H9 (cell line): ENCODE measurements around the gene PACS1. TPM values are rescaled to one million over a fixed set of nuclear protein-coding genes. Genes with fewer than 3 reads are reported as not detected.

ENCODE experiments used
- DNase-seq: peaks from one replicate; pipeline ENCODE4 v3.0.0-alpha.2; 2017
- H2AFZ ChIP-seq: one replicate; pipeline ENCODE4 v1.6.1; 2013; ENCODE audit warnings: mild to moderate bottlenecking, low read length, control low read depth, moderate library complexity
- H2AK5ac ChIP-seq: 2 replicates; pipeline ENCODE4 v1.6.1; 2013; ENCODE audit warnings: low read length, control low read depth, mixed read lengths; ENCODE audit not compliant: insufficient read length
- H2BK120ac ChIP-seq: one replicate; pipeline ENCODE4 v1.6.1; 2013; ENCODE audit warnings: low read depth, mild to moderate bottlenecking, low read length, control low read depth, inconsistent platforms; ENCODE audit not compliant: poor library complexity, severe bottlenecking
- H2BK12ac ChIP-seq: 2 replicates; pipeline ENCODE4 v1.6.1; 2013; ENCODE audit warnings: low read length, control low read depth, mixed read lengths, low read depth; ENCODE audit not compliant: insufficient read length
- H2BK15ac ChIP-seq: 2 replicates; pipeline ENCODE4 v1.6.1; 2013; ENCODE audit warnings: low read depth, low read length, control low read depth
- H2BK20ac ChIP-seq: one replicate; pipeline ENCODE4 v1.6.1; 2013; ENCODE audit warnings: low read depth, mild to moderate bottlenecking, low read length, control low read depth, inconsistent platforms; ENCODE audit not compliant: poor library complexity, severe bottlenecking
- H2BK5ac ChIP-seq: 2 replicates; pipeline ENCODE4 v1.6.1; 2013; ENCODE audit warnings: low read length, control low read depth, mixed read lengths; ENCODE audit not compliant: insufficient read length
- H3K14ac ChIP-seq: 2 replicates; pipeline ENCODE4 v1.6.1; 2013; ENCODE audit warnings: low read length, control low read depth; ENCODE audit not compliant: insufficient read depth
- H3K18ac ChIP-seq: 2 replicates; pipeline ENCODE4 v1.6.1; 2013; ENCODE audit warnings: low read depth, mild to moderate bottlenecking, mixed read lengths, low read length, control low read depth; ENCODE audit not compliant: insufficient read length
- H3K23ac ChIP-seq: 2 replicates; pipeline ENCODE4 v1.6.1; 2013; ENCODE audit warnings: low read length, control low read depth, mixed read lengths, low read depth; ENCODE audit not compliant: insufficient read length
- H3K23me2 ChIP-seq: 2 replicates; pipeline ENCODE4 v1.6.1; 2013; ENCODE audit warnings: low read depth, mild to moderate bottlenecking, mixed read lengths, low read length, control low read depth; ENCODE audit not compliant: insufficient read length, poor library complexity, severe bottlenecking
- H3K27ac ChIP-seq: 2 replicates; pipeline ENCODE4 v1.5.1; 2013; ENCODE audit warnings: low read length, control low read depth, mixed read lengths, low read depth; ENCODE audit not compliant: insufficient read length
- H3K27me3 ChIP-seq: 2 replicates; pipeline ENCODE4 v1.6.1; 2013; ENCODE audit warnings: low read length, control low read depth, inconsistent platforms; ENCODE audit not compliant: insufficient read depth
- H3K4ac ChIP-seq: 2 replicates; pipeline ENCODE4 v1.6.1; 2013; ENCODE audit warnings: low read depth, mild to moderate bottlenecking, control low read depth, inconsistent platforms, low read length, moderate library complexity
- H3K4me1 ChIP-seq: 2 replicates; pipeline ENCODE4 v1.6.1; 2013; ENCODE audit warnings: low read length, control low read depth, inconsistent platforms; ENCODE audit not compliant: insufficient read depth
- H3K4me2 ChIP-seq: 2 replicates; pipeline ENCODE4 v1.6.1; 2013; ENCODE audit warnings: low read length, control low read depth, mixed read lengths; ENCODE audit not compliant: insufficient read length, insufficient read depth
- H3K56ac ChIP-seq: 2 replicates; pipeline ENCODE4 v1.6.1; 2013; ENCODE audit warnings: low read depth, mild to moderate bottlenecking, mixed read lengths, low read length, control low read depth; ENCODE audit not compliant: insufficient read length
- H3K79me1 ChIP-seq: 2 replicates; pipeline ENCODE4 v1.6.1; 2013; ENCODE audit warnings: low read depth, mild to moderate bottlenecking, moderate library complexity, low read length, control low read depth, inconsistent platforms; ENCODE audit not compliant: insufficient read depth, poor library complexity, severe bottlenecking
- H3K79me2 ChIP-seq: 2 replicates; pipeline ENCODE4 v1.6.1; 2013; ENCODE audit warnings: low read length, control low read depth, inconsistent platforms; ENCODE audit not compliant: insufficient read depth
- H3K9ac ChIP-seq: 2 replicates; pipeline ENCODE4 v1.6.1; 2013; ENCODE audit warnings: low read length, control low read depth, mixed read lengths; ENCODE audit not compliant: insufficient read length; ENCODE audit errors: extremely low read depth
- H3K9me3 ChIP-seq: one replicate; pipeline ENCODE4 v1.6.1; 2013; ENCODE audit warnings: low read depth, low read length, inconsistent platforms; ENCODE audit not compliant: control insufficient read depth
- H3T11ph ChIP-seq: one replicate; pipeline ENCODE4 v1.6.1; 2013; ENCODE audit warnings: mild to moderate bottlenecking, low read length, control low read depth, inconsistent platforms
- H4K20me1 ChIP-seq: one replicate; pipeline ENCODE4 v1.6.1; 2013; ENCODE audit not compliant: control insufficient read depth, insufficient read length, insufficient read depth
- H4K5ac ChIP-seq: 2 replicates; pipeline ENCODE4 v1.6.1; 2013; ENCODE audit warnings: low read depth, mild to moderate bottlenecking, mixed read lengths, low read length, control low read depth; ENCODE audit not compliant: insufficient read length
- H4K8ac ChIP-seq: replicated peaks from 2 replicates; pipeline ENCODE4 v1.6.1; 2013; ENCODE audit warnings: low read length, control low read depth, mixed read lengths, low read depth; ENCODE audit not compliant: insufficient read length
- H4K91ac ChIP-seq: 2 replicates; pipeline ENCODE4 v1.6.1; 2013; ENCODE audit warnings: low read depth, mild to moderate bottlenecking, moderate library complexity, mixed read lengths, low read length, control low read depth; ENCODE audit not compliant: insufficient read length
- H3K27ac Mint-ChIP-seq, 3 experiments: 2 replicates in 2 of 3; 3 replicates in 1 of 3; pipeline ENCODE4 v1.8.0; 2020 to 2021; ENCODE audit warnings: mixed read lengths in 3 of 3, mild to moderate bottlenecking in 1 of 3, moderate library complexity in 1 of 3
- H3K27me3 Mint-ChIP-seq: 2 replicates; pipeline ENCODE4 v1.8.0; 2021; ENCODE audit warnings: low read depth, mild to moderate bottlenecking, moderate library complexity, mixed read lengths
- H3K36me3 Mint-ChIP-seq, 3 experiments: 2 replicates in 2 of 3; 3 replicates in 1 of 3; pipeline ENCODE4 v1.8.0; 2020 to 2021; ENCODE audit warnings: low read depth in 3 of 3, mixed read lengths in 3 of 3; ENCODE audit not compliant: insufficient read depth in 1 of 3
- H3K4me1 Mint-ChIP-seq, 2 experiments: 2 replicates each; pipeline ENCODE4 v1.8.0; 2020; ENCODE audit warnings: mixed read lengths in 2 of 2
- H3K4me3 Mint-ChIP-seq, 2 experiments: 2 replicates in 1 of 2; 3 replicates in 1 of 2; pipeline ENCODE4 v1.8.0; 2020 to 2021; ENCODE audit warnings: mild to moderate bottlenecking in 2 of 2, mixed read lengths in 2 of 2, moderate library complexity in 1 of 2
- H3K9me3 Mint-ChIP-seq, 2 experiments: 2 replicates in 1 of 2; 3 replicates in 1 of 2; pipeline ENCODE4 v1.8.0; 2020; ENCODE audit warnings: mild to moderate bottlenecking in 2 of 2, mixed read lengths in 2 of 2, moderate library complexity in 1 of 2
- WGBS: extraction: QIAGEN DNeasy Blood & Tissue Kit; methylation state at CpG from one replicate; pipeline ENCODE4 v1.1.7; 2013; ENCODE audit warnings: missing lambda C conversion rate, low lambda C conversion rate, mixed read lengths; ENCODE audit not compliant: insufficient read length; ENCODE audit errors: extremely low coverage; 5-methylcytosine and 5-hydroxymethylcytosine counted together
- total RNA-seq: library from RNA; stranded (reverse); gene quantifications from 2 replicates; pipeline ENCODE4 v1.2.1, GENCODE V29; 2021
- TF ChIP-seq, protein P1 (sequence below): fragments of 200-600 bp; sonication (generic); conservative IDR thresholded peaks from 3 replicates; pipeline ENCODE4 v1.8.0; 2021; ENCODE audit warnings: antibody characterized with exemption, mild to moderate bottlenecking

PACS1 gene
- total RNA-seq, 1 experiment from 2014 or later = 35.5 TPM

DNA sequence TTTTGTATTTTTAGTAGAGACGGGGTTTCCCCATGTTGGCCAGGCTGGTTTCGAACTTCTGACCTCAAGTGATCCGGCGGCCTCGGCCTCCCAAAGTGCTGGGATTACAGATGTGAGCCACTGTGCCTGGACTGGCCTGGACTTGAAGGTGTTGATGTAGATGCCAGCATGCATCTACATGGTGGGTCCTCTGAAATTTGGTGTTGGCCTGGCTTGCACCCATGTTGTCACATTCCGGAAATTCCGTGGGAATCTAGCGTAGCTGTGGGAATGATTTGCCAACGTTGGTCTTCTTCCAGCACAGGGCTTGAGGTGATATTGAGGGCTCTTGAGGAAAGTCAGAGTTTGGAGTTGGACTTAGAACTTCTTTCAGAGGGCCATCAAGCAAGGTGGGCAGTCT lies 6.5 kb downstream of the PACS1 start:
- no peak overlapping the region for H3K27ac Mint-ChIP-seq
- no peak overlapping the region for H3T11ph ChIP-seq
- no peaks in the 10 kb centered on the region; a peak in 1 of 5 replicates for H3K9me3 Mint-ChIP-seq
- DNase-seq = no peak
- H3K4me1 ChIP-seq = no peaks in the 10 kb centered on the region
- no peak overlapping the region for H2AFZ ChIP-seq
- H2BK15ac ChIP-seq = no peak overlapping the region
- H2AK5ac ChIP-seq = no peak overlapping the region
- no peak overlapping the region for H2BK12ac ChIP-seq
- no peak overlapping the region for H3K56ac ChIP-seq
- H3K4me3 Mint-ChIP-seq = no peak overlapping the region
- no peaks in the 10 kb centered on the region for H3K23me2 ChIP-seq
- H2BK20ac ChIP-seq = no peak overlapping the region
- H3K9me3 ChIP-seq = no peaks in the 10 kb centered on the region
- H2BK5ac ChIP-seq = no peak overlapping the region
- no peak overlapping the region for H3K9ac ChIP-seq
- no peak overlapping the region for H3K18ac ChIP-seq
- no peak overlapping the region for H4K91ac ChIP-seq
- H3K27ac ChIP-seq = no peak overlapping the region
- peaks cover 5 to 20% (median 10%) of the 10 kb centered on the region in 3 experiments; a peak in 5 of 7 replicates for H3K36me3 Mint-ChIP-seq
- H3K27me3 Mint-ChIP-seq = no peaks in the 10 kb centered on the region
- H3K79me2 ChIP-seq = peaks cover 2% of the 10 kb centered on the region; the same call in 1 of the 2 replicates
- H4K5ac ChIP-seq = no peak overlapping the region
- no peak overlapping the region for H3K23ac ChIP-seq
- H3K14ac ChIP-seq = no peak overlapping the region
- H3K4me1 Mint-ChIP-seq = peaks cover 3 to 11% of the 10 kb centered on the region in 2 experiments
- H4K8ac ChIP-seq = no peak overlapping the region
- WGBS = no CpG with 5 or more reads among the region's 9 CpGs
- no peak overlapping the region for H2BK120ac ChIP-seq
- H3K27me3 ChIP-seq = no peaks in the 10 kb centered on the region
- no peak overlapping the region for H3K4ac ChIP-seq
- H4K20me1 ChIP-seq = no peaks in the 10 kb centered on the region
- H3K4me2 ChIP-seq = no peak overlapping the region
- H3K79me1 ChIP-seq = no peaks in the 10 kb centered on the region
- TF ChIP-seq, protein P1, sequence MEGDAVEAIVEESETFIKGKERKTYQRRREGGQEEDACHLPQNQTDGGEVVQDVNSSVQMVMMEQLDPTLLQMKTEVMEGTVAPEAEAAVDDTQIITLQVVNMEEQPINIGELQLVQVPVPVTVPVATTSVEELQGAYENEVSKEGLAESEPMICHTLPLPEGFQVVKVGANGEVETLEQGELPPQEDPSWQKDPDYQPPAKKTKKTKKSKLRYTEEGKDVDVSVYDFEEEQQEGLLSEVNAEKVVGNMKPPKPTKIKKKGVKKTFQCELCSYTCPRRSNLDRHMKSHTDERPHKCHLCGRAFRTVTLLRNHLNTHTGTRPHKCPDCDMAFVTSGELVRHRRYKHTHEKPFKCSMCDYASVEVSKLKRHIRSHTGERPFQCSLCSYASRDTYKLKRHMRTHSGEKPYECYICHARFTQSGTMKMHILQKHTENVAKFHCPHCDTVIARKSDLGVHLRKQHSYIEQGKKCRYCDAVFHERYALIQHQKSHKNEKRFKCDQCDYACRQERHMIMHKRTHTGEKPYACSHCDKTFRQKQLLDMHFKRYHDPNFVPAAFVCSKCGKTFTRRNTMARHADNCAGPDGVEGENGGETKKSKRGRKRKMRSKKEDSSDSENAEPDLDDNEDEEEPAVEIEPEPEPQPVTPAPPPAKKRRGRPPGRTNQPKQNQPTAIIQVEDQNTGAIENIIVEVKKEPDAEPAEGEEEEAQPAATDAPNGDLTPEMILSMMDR = no peak
